Ovary (tissue), 9 donors: ENCODE data around the gene CDH23. TPM values are rescaled to one million over a fixed set of nuclear protein-coding genes. Genes with fewer than 3 reads are reported as not detected.

Experiments used
- DNase-seq, 5 donors: peaks; one replicate each; pipeline ENCODE4 v3.0.0-alpha.2; 2019 to 2020
- H3K27ac ChIP-seq, 2 donors: fragments of 200-600 bp; one replicate each; pipeline versions ENCODE4 v1.5.1 to v1.8.0; 2019 to 2022
- H3K27me3 ChIP-seq: fragments of 200-600 bp; one replicate; pipeline ENCODE4 v1.8.0; 2022
- H3K36me3 ChIP-seq: fragments of 200-600 bp; sonication (generic); one replicate; pipeline ENCODE4 v1.5.1; 2019
- H3K4me1 ChIP-seq: one replicate; pipeline ENCODE4 v1.8.1; 2013; ENCODE audit warnings: mild to moderate bottlenecking, moderate library complexity; ENCODE audit not compliant: insufficient read depth
- H3K4me3 ChIP-seq: fragments of 200-600 bp; sonication (generic); one replicate; pipeline ENCODE4 v1.5.1; 2017
- H3K9me3 ChIP-seq, 2 donors: fragments of 200-600 bp in 1 of 2; sonication (generic) in 1 of 2; one replicate each; pipeline versions ENCODE4 v1.5.1 to v1.8.1; 2013 to 2019; ENCODE audit warnings: mild to moderate bottlenecking in 1 of 2, moderate library complexity in 1 of 2
- EP300 ChIP-seq: sonication (generic); formaldehyde crosslinking; IDR thresholded peaks from one replicate; pipeline ENCODE4 v1.6.1; 2017; ENCODE audit warnings: antibody characterized with exemption
- POLR2A ChIP-seq: fragments of 450-650 bp; IDR thresholded peaks from one replicate; pipeline ENCODE4 v1.6.1; 2017; ENCODE audit warnings: antibody characterized with exemption, mild to moderate bottlenecking, moderate library complexity
- WGBS, 3 donors: extraction: QIAGEN DNeasy Blood & Tissue Kit in 1 of 3; methylation state at CpG; one replicate each; pipeline versions ENCODE4 v1.1.5 to v1.1.7; 2013 to 2017; 5-methylcytosine and 5-hydroxymethylcytosine counted together
- intact Hi-C, 4 donors: fragments of 100-400 bp; cut with DNase I; formaldehyde crosslinking; loops; one replicate each; pipeline versions ENCODE4 v1.11.0 to v1.15.1; 2022 to 2023
- polyA plus RNA-seq, 2 donors: library from polyadenylated mRNA; stranded (reverse); fragments of 200-250 nt in 1 of 2; fragments of 350-450 nt in 1 of 2; fragmentation: Illumina TruSeq in 1 of 2; extraction: RNeasy Lipid Tissue Mini Kit (QIAGEN cat#74804) in 1 of 2; gene quantifications; one replicate each; pipeline ENCODE4 v1.2.3, GENCODE V29; 2013 to 2014
- total RNA-seq, 7 donors: library from RNA; depleted of rRNA in 2 of 7; stranded (reverse); fragments of >200 nt in 2 of 7; fragmentation: NEBNext Ultra II Directional in 3 of 7; extraction: Animal tissue kit (Norgen Biotek cat#: 25700) in 3 of 7; gene quantifications; one replicate each; pipeline versions ENCODE4 v1.1.0 to v1.2.4, GENCODE V29; 2016 to 2023
- TF ChIP-seq, protein P1 (sequence below), 3 donors: fragments of 450-650 bp in 2 of 3; fragments of 200-600 bp in 1 of 3; IDR thresholded peaks; one replicate each; pipeline versions ENCODE4 v1.5.1 to v1.8.0; 2016 to 2022; ENCODE audit warnings: antibody characterized with exemption in 3 of 3, mild to moderate bottlenecking in 1 of 3
- donor health status: DM: no; HTN: no; CAD: no; lungs with moderate emphysema.
- donor health status: DM: no; HTN: no; CAD: no.
- donor health status: Bipolar disorder and iron deficiency.
- donor health status: DM: yes; HTN: yes; CAD: no.
- donor health status: DM: no; HTN: no; CAD: no.
- donor health status: DM: yes; HTN: yes; CAD: no.

CDH23 gene
- total and polyA plus RNA-seq, 9 donors, result 7.5 to 108 (median 39.1) TPM

DNA sequence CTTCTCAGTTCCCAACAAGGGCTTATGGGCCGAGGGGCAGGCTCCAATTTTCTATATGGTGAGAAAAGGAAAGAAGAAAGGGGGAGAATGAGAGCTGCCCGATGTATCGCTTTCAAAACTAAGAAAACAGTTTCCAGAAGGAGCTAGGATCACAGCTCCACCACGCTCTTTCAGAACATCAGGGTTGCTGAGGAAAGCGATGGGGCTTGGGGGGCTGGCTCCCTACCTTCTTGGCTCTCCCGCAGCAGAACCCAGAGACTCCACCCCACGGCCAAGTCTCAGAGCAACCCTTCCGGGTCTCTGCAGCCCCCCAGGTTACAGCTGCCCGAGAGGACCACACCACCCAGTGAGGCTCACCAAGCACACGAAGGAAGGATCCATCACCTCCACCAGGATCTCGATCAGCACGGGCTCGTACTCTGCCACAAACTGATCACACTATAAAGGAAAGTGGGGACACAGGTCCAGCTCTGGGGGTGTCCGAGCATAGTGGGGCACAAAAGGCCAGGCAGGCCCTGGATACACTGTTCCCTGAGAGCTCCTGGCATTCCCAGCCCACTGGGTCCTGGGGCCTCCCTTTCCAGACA, 422.0 kb downstream of the CDH23 start:
- Histone ChIP-seq H3K27ac (peak overlapping the region in 1 of 2 donors; percentile 3), H3K4me1 (no peaks in the 10 kb centered on the region), H3K27me3 (no peaks in the 10 kb centered on the region), H3K4me3 (no peak overlapping the region), H3K36me3 (no peaks in the 10 kb centered on the region), H3K9me3 (no peaks in the 10 kb centered on the region)
- no peak for TF ChIP-seq POLR2A
- TF ChIP-seq, protein P1, sequence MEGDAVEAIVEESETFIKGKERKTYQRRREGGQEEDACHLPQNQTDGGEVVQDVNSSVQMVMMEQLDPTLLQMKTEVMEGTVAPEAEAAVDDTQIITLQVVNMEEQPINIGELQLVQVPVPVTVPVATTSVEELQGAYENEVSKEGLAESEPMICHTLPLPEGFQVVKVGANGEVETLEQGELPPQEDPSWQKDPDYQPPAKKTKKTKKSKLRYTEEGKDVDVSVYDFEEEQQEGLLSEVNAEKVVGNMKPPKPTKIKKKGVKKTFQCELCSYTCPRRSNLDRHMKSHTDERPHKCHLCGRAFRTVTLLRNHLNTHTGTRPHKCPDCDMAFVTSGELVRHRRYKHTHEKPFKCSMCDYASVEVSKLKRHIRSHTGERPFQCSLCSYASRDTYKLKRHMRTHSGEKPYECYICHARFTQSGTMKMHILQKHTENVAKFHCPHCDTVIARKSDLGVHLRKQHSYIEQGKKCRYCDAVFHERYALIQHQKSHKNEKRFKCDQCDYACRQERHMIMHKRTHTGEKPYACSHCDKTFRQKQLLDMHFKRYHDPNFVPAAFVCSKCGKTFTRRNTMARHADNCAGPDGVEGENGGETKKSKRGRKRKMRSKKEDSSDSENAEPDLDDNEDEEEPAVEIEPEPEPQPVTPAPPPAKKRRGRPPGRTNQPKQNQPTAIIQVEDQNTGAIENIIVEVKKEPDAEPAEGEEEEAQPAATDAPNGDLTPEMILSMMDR (IDR thresholded peaks at IDR 0.05), result no peak
- no peak for TF ChIP-seq EP300
- DNase-seq, result no peak
- intact Hi-C loops, result loop anchor here in 2 of 4 donors (10.0 kb wide), 2 partner anchors 434 to 504 kb away; partner anchors contain the start of gene SLC29A3 (in 2 of the 2)
- 88 to 91% (median 89%) methylated on average over 14 of the region's 14 CpGs for WGBS, 3 donors

- intact Hi-C loops, result loop anchor here in 2 of 4 donors (10.0 kb wide), 2 partner anchors 435 to 505 kb away; partner anchors contain the start of gene SLC29A3 (in 2 of the 2)
- Histone ChIP-seq H3K36me3 (no peaks in the 10 kb centered on the region), H3K27ac (no peak overlapping the region), H3K9me3 (no peaks in the 10 kb centered on the region), H3K4me3 (no peak overlapping the region), H3K4me1 (no peaks in the 10 kb centered on the region), H3K27me3 (no peaks in the 10 kb centered on the region)
- 93 to 96% (median 95%) methylated on average over 18 of the region's 18 CpGs for WGBS, 3 donors
- DNase-seq, result no peak
- TF ChIP-seq EP300 (no peak), POLR2A (no peak)
- TF ChIP-seq, protein P1 (IDR thresholded peaks at IDR 0.05), result no peak
Measured at GRCh38 chr10:71819441-71819861, 422.7 kb downstream of the CDH23 start.

DNA sequence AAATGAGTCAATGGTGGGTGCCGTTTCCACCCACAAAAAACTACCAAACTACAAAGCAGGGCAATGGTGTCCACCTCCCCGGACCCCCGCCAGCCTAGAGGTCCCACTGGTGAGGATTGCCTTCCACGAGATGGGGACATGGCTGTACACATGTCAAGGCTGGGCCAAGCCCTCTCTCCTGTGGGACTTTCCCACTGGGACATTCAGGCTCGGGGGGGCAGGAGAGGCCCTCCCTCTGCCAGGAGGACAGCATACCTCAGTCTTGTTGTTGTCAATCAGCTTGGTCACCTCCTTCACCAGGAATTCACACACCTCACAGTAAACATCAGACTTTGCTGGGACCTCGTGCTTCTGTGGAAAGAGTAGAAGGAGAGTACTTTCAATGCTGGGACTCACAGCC, 423.3 kb downstream of the CDH23 start:
- Histone ChIP-seq H3K4me3 (no peak overlapping the region), H3K36me3 (peaks cover 3% of the 10 kb centered on the region), H3K9me3 (no peaks in the 10 kb centered on the region), H3K27me3 (no peaks in the 10 kb centered on the region), H3K4me1 (no peaks in the 10 kb centered on the region), H3K27ac (no peak overlapping the region)
- no peak for TF ChIP-seq EP300
- intact Hi-C loops, result loop anchor here in 2 of 4 donors (10.0 kb wide), 2 partner anchors 435 to 505 kb away; partner anchors contain the start of gene SLC29A3 (in 2 of the 2)
- WGBS, 3 donors, result 77 to 92% (median 86%) methylated on average over 6 of the region's 6 CpGs
- DNase-seq, result no peak

GRCh38 chr10:71820966-71821365, 424.2 kb downstream of the CDH23 start:
- H3K9me3 ChIP-seq, result no peaks in the 10 kb centered on the region
- H3K4me1 ChIP-seq, result no peaks in the 10 kb centered on the region
- WGBS, 3 donors, result 77 to 83% (median 81%) methylated on average over 8 of the region's 8 CpGs
- DNase-seq, result no peak
- H3K36me3 ChIP-seq, result peaks cover 3% of the 10 kb centered on the region
- intact Hi-C loops, result no loop called here
- H3K27ac ChIP-seq, result no peak overlapping the region
- no peaks in the 10 kb centered on the region for H3K27me3 ChIP-seq
- TF ChIP-seq POLR2A, result no peak
- no peak for TF ChIP-seq EP300
- TF ChIP-seq, protein P1 (IDR thresholded peaks at IDR 0.05), result no peak
- H3K4me3 ChIP-seq, result no peak overlapping the region
